HG03575 (cell line): ENCODE data around the gene MXRA5.
"Not testable (repeated sequence)": the region's sequence is repeated elsewhere in the genome, so short reads cannot be mapped to it uniquely, and the experiment has no call there.

ENCODE experiments used
- ATAC-seq: cut with Tn5 transposase; IDR thresholded peaks from one replicate; pipeline ENCODE4 v1.9.1; 2021; ENCODE audit not compliant: unreplicated experiment, insufficient number of reproducible peaks, low FRiP score; ENCODE audit errors: extremely low read depth

MXRA5 gene

DNA sequence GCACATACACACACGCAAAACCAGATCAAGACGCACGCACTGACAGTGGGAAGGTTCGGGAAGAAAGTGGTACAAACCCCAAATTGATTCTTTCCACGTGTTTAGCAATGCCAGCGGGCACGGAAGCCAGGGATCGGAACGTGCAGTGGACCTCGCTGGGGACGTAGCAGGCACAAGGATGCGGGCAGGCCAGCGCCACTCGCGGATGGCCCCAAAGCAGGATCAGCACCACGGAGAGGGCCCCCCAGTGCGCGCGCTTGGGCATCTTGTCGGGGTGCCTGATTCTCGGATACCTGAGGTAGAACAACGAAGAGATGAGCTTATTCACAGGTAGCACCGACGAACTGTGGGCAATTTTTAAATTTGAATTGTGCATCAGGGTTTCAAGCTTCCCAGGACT lies 2.9 kb downstream of the MXRA5 start:
- ATAC-seq: not testable (repeated sequence)

DNA sequence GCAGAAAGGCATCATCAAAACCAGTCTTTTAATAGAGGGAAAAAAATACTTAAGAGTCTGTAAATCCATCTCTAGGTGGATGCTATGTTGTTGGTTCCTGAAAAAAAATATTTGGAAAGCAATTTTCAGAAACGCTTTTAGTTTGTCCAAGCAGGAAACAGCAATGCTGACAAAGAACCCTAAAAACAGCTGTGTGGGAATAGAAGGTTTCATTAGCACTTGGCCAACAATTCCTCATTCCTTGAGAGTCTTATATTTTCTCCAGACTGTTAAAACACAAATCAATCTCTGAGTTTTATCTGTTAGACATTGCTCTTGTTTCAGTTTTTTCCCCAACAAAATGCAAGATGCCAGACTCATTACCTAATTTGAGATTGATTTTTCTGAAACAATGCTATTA lies 6.4 kb downstream of the MXRA5 start:
- ATAC-seq: no peak

DNA sequence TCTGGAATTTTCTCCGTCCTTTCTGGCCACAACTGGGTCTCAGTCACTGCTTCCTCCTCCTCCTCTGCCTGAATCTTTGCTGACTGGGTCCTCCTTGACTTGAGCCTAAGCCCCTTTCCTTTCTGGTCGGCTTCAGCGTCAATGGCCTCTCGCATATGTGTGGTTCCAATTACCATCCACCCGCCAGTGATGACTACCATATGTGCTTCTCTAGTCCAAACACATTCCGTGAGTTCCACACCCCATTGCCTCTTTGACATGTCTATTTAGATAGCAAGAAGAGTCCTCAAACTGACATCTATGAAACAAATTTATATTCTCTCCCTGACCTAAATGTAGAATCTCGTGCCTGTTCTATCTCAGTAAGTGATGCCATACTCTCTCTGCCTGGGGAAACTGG lies 19.8 kb downstream of the MXRA5 start:
- ATAC-seq: no peak

GRCh38 chrX:3320471-3321046 lies 25.9 kb downstream of the MXRA5 start:
- ATAC-seq: no peak

DNA sequence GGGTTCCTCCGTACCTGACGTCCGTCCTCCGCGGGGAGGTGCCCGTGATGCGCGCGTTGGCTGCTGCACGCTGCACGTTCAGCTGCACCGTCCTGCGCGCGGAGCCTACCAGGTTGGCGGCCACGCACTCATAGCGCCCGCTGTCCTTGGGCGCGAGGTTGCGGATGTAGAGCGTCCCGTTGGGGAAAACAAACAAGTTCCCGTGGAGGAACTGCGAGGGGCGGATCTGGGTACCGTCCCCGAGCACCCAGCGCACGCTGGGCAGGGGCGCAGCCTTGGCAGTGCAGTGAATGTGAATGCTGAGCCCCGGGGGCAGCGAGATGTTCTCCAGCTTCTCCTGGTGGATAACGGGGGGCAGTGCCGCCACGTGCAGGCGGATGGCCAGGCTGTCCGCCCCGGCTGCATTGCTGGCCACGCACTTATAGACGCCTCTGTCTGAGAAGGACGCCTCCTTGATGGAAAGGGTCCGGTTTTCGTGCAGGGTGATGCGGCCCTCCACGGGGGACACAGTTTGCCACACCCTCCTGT lies 29.2 kb downstream of the MXRA5 start:
- ATAC-seq: no peak

DNA sequence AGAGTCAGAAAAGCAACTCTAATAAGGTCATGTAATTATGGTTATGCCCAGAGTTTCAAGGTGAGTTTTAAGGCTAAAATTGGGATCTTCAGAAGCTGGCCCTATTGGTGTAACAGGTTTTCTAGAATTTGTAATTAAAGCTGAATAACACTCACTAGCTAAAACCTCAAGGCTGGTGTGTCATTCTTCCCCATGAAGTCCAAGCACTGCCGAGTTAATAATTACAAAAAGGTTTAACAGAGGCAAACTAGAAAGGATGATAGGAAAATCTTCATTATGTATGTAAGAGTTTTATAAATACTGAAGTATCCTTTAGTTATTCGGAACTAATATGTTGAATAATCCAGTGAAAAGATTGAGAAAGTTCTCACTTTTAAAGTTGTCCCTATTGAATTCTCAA lies 34.3 kb downstream of the MXRA5 start:
- ATAC-seq: no peak

DNA sequence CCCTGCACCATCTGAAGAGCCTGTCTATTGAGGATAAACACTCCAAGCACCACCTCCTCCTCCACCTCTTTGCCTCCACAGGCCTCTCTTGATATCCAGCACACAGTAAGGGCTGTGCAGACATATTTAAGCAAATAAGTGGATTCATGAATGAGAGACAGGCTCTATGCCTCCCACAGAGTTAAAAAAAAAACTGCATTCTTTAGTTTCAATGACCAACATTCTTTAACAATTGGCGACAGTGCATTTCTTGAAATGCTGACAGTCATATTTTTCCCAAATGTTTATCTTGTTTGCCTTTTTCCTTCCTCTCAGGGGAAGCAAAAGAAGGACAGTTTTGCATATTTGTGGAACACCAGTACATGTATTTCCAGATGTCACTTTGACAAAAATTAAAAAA lies 38.6 kb downstream of the MXRA5 start:
- ATAC-seq: no peak

DNA sequence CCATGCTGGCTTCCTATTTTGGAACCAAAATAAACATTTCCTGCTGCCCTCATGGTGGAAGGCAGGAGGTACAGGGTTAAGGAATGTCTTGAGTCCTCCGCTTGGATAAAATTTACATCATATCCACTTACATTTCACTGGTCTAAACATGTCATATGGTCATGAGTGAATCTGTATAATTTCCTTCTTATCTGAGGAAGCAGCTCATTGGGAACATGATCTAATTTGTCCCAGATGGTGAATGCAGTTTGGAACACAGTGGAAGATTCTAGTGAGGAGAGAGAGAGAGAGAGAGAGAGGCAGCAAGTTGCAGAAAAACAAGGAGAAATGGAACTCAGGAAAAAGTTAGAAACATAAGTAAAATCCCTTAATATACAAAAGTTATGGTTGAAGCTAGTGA lies 46.8 kb downstream of the MXRA5 start:
- ATAC-seq: no peak

- no peak for ATAC-seq
Observed at GRCh38 chrX:3295731-3296130, 50.7 kb downstream of the MXRA5 start.

DNA sequence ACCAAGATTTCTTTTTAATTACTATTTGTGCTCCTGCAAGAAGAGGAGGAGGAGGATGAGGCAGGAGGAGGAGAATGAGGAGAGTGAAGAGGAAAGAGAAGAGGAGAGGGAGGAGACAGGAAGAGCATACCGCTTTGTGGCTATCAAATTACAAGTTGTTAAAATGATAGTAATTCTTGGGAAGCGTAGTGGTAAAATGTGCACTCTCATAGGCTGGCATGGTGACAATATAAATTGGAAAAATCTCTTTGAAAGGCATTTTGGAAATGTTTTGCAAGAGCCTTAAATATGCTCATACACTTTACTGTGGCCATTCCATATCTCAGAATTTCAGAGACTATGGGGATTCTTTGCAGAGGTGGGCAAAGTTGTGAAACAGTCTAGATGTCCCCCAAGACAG lies 53.2 kb downstream of the MXRA5 start:
- no peak for ATAC-seq

- ATAC-seq: no peak
Observed at GRCh38 chrX:3290561-3290960, 55.9 kb downstream of the MXRA5 start.

DNA sequence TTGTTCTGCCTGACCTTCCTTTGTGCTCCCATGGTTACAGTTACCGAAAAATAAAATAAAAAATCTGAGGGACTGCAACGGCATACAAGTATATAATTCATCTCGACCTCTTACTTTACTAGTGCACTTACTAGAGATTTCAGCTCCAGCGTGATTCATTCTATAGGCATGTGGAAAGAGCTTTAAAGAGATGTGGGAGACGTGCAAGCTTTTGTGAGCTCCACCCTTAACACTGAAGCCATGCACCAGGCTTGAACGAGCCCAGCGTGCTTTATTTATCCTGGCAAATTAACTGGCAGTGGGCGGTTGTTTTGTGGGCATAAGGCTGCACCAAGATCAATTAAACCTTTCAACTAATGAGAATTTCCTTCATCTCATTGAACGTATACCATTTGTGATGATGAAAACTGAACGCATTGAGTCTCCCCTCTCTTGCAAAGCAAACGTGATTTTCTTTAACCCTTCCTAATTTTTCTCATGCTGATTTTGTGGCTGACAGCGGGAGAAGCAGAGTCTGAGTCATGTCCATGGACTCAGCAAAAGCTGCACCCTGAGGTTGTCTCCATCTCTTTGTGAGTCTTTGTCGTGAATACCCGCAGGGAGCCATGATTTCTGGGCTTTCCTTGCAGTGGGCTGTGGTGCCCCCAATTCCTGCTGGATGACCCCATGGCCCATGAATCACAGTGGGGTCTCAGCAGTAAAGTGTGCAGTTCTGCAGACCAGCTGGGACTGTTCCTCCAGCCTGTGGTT lies 60.1 kb downstream of the MXRA5 start:
- no peak for ATAC-seq

- ATAC-seq: no peak
Observed at GRCh38 chrX:3280706-3281105, 65.7 kb downstream of the MXRA5 start.

DNA sequence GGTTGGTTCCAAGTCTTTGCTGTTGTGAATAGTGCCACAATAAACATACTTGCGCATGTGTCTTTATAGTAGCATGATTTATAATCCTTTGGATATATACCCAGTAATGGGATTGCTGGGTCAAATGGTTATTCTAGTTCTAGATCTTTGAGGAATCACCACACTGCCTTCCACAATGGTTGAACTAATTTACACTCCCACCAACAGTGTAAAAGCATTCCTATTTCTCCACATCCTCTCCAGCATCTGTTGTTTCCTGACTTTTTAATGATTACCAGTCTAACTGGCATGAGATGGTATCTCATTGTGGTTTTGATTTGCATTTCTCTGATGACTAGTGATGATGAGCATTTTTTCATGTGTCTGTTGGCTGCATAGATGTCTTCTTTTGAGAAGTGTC lies 72.8 kb downstream of the MXRA5 start:
- ATAC-seq: not testable (repeated sequence)

DNA sequence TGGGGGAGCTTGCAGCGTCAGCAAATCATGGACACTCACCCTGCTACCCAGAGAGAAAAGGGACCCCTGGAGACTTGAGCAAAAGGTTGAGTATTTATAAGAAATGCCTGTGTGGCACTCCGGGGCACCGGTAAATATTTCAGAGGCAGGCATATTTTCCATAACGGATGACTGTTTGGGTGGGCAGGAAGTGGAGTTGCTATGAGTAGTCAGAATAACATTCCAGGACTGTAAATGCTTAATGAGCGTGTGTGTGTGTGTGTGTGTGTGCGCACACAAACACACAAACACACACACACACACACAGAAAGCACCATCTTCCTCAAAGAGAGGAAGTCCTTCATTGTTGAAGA lies 74.6 kb downstream of the MXRA5 start:
- ATAC-seq: no peak

GRCh38 chrX:3271183-3271833 lies 75.1 kb downstream of the MXRA5 start:
- ATAC-seq: no peak

- no peak for ATAC-seq
Observed at GRCh38 chrX:3268829-3269228, 77.6 kb downstream of the MXRA5 start.

DNA sequence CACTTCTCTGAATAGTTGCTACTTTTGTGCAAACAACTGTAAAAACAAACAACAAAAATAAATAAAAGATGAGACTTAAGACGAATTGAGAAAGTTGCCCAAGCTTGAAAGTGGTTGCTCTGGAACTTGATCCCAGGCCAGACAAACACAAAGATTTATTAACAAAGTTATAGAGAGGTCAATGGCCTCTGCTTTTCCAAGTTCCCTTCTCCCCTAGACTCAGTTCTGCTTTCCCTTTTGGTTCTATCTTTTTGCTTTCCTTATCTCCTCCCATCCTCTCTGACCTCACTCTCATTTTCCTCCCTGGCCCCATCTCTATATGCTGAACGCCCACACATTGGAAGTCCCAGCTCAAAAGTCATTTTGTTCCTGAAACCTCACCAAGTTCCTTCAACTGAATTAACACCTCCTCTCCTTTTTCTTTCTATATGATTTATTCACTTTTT lies 82.7 kb downstream of the MXRA5 start:
- no peak for ATAC-seq

GRCh38 chrX:3262901-3263300 lies 83.6 kb downstream of the MXRA5 start:
- no peak for ATAC-seq
